HFFc6 (cell line): ENCODE results near the gene KIF26B. TPM values are rescaled to one million over a fixed set of nuclear protein-coding genes. Genes with fewer than 3 reads are reported as not detected.
A peak's percentile ranks its signal among the peaks of the same experiment; 100 is the strongest.

ENCODE experiments used
- DNase-seq: peaks from one replicate; pipeline ENCODE4 v3.0.0-alpha.2; 2018
- H3K27ac Mint-ChIP-seq: 2 replicates; pipeline ENCODE4 v1.8.0; 2020; ENCODE audit warnings: mild to moderate bottlenecking, mixed read lengths
- H3K27me3 Mint-ChIP-seq: 2 replicates; pipeline ENCODE4 v1.8.0; 2021; ENCODE audit warnings: mild to moderate bottlenecking, moderate library complexity, mixed read lengths; ENCODE audit not compliant: insufficient read depth
- H3K36me3 Mint-ChIP-seq: 2 replicates; pipeline ENCODE4 v1.8.0; 2021; ENCODE audit warnings: low read depth, mixed read lengths
- H3K4me1 Mint-ChIP-seq: 2 replicates; pipeline ENCODE4 v1.8.0; 2020; ENCODE audit warnings: low read depth, mixed read lengths
- H3K4me3 Mint-ChIP-seq: 2 replicates; pipeline ENCODE4 v1.8.0; 2020; ENCODE audit warnings: mild to moderate bottlenecking, moderate library complexity, mixed read lengths
- H3K9me3 Mint-ChIP-seq: 2 replicates; pipeline ENCODE4 v1.8.0; 2020; ENCODE audit warnings: mild to moderate bottlenecking, mixed read lengths
- CTCF ChIP-seq: fragments of 200-600 bp; sonication (generic); IDR thresholded peaks from 2 replicates; pipeline ENCODE4 v1.5.0; 2021; ENCODE audit warnings: antibody characterized with exemption, mild to moderate bottlenecking
- total RNA-seq, 6 experiments: library from RNA; stranded (reverse); fragmentation: NEBNext Ultra II Directional; extraction: Animal tissue kit (Norgen Biotek cat#: 25700); gene quantifications; 2 replicates in 1 of 6; 3 replicates in 5 of 6; pipeline ENCODE4 v1.2.3, GENCODE V29; 2021

KIF26B gene
- total RNA-seq, 6 experiments from 2014 or later, result 4.6 to 7.5 (median 5.5) TPM

GRCh38 chr1:245378745-245379144 is 224.0 kb downstream of the KIF26B start:
- DNase-seq, result no peak
- H3K27ac Mint-ChIP-seq, result no peak overlapping the region
- peaks cover 1% of the 10 kb centered on the region; the same call in 1 of the 2 replicates for H3K27me3 Mint-ChIP-seq
- TF ChIP-seq CTCF, result no peak
- no peak overlapping the region for H3K4me3 Mint-ChIP-seq
- H3K36me3 Mint-ChIP-seq, result no peaks in the 10 kb centered on the region
- no peaks in the 10 kb centered on the region for H3K9me3 Mint-ChIP-seq
- peaks cover 6% of the 10 kb centered on the region; the same call in 1 of the 2 replicates for H3K4me1 Mint-ChIP-seq

- Mint-ChIP-seq H3K27ac (no peak overlapping the region), H3K27me3 (peaks cover 1% of the 10 kb centered on the region; the same call in 1 of the 2 replicates), H3K9me3 (no peaks in the 10 kb centered on the region), H3K4me1 (peaks cover 6% of the 10 kb centered on the region; the same call in 1 of the 2 replicates), H3K36me3 (no peaks in the 10 kb centered on the region), H3K4me3 (no peak overlapping the region)
- peak; percentile 72 for TF ChIP-seq CTCF
- no peak for DNase-seq
Observed at GRCh38 chr1:245380790-245381535, 226.2 kb downstream of the KIF26B start.

GRCh38 chr1:245382981-245383380 is 228.2 kb downstream of the KIF26B start:
- no peak overlapping the region for H3K27ac Mint-ChIP-seq

GRCh38 chr1:245383396-245384330 is 228.9 kb downstream of the KIF26B start:
- Mint-ChIP-seq H3K4me3 (no peak overlapping the region), H3K36me3 (no peaks in the 10 kb centered on the region), H3K9me3 (no peaks in the 10 kb centered on the region), H3K27ac (no peak overlapping the region), H3K4me1 (peaks cover 16% of the 10 kb centered on the region), H3K27me3 (no peaks in the 10 kb centered on the region)
- DNase-seq, result no peak
- no peak for TF ChIP-seq CTCF

More at GRCh38 chr1:245382981-245383380, 228.2 kb downstream of the KIF26B start:
- no peak for TF ChIP-seq CTCF
- Mint-ChIP-seq H3K4me1 (peaks cover 9% of the 10 kb centered on the region), H3K36me3 (no peaks in the 10 kb centered on the region), H3K9me3 (no peaks in the 10 kb centered on the region), H3K4me3 (no peak overlapping the region), H3K27me3 (no peaks in the 10 kb centered on the region)
- DNase-seq, result no peak

GRCh38 chr1:245386297-245386971 is 231.6 kb downstream of the KIF26B start:
- DNase-seq, result no peak
- no peaks in the 10 kb centered on the region for H3K36me3 Mint-ChIP-seq
- H3K27ac Mint-ChIP-seq, result no peak overlapping the region

More at GRCh38 chr1:245386297-245386971, 231.6 kb downstream of the KIF26B start:
- TF ChIP-seq CTCF, result no peak
- Mint-ChIP-seq H3K4me1 (peaks cover 12% of the 10 kb centered on the region), H3K27me3 (no peaks in the 10 kb centered on the region), H3K9me3 (no peaks in the 10 kb centered on the region), H3K4me3 (no peak overlapping the region)
